H1 (cell line): Measurements from ENCODE around the gene TRIM60. TPM values are rescaled to one million over a fixed set of nuclear protein-coding genes. Genes with fewer than 3 reads are reported as not detected.

Experiments used
- CTCF ChIA-PET: fragments of 300-600 bp; sonication (Branson Sonifier 250); formaldehyde crosslinking; loops from one replicate; lab custom pipeline; 2021; ENCODE audit not compliant: partially characterized antibody; lab: Charles Lee
- POLR2A ChIA-PET: fragments of 300-600 bp; sonication (Branson Sonifier 250); formaldehyde crosslinking; loops from one replicate; lab custom pipeline; 2021; ENCODE audit warnings: inconsistent platforms; ENCODE audit not compliant: partially characterized antibody; lab: Charles Lee
- DNase-seq, 2 experiments: peaks; one replicate each; pipeline versions ENCODE4 v3.0.0 to v3.0.0-alpha.2; 2010 to 2022; ENCODE audit warnings: low spot score in 2 of 2, low read depth in 1 of 2, mixed read lengths in 1 of 2
- FAIRE-seq: peaks from 2 replicates; lab custom pipeline; 2011; peaks lifted over from hg19 to GRCh38; lab: Jason Lieb, UNC
- H2AFZ ChIP-seq: 2 replicates; pipeline ENCODE4 v1.8.1; 2012; ENCODE audit warnings: low read length, inconsistent platforms
- H2AK5ac ChIP-seq: 2 replicates; pipeline ENCODE4 v1.6.1; 2013; ENCODE audit warnings: low read depth, low read length
- H2BK120ac ChIP-seq: replicated peaks from 2 replicates; pipeline ENCODE3; 2013; ENCODE audit warnings: low read depth, low read length, inconsistent platforms
- H2BK12ac ChIP-seq: 2 replicates; pipeline ENCODE4 v1.6.1; 2013; ENCODE audit warnings: low read depth, low read length
- H2BK15ac ChIP-seq: 2 replicates; pipeline ENCODE4 v1.6.1; 2013; ENCODE audit warnings: low read length
- H2BK20ac ChIP-seq: 2 replicates; pipeline ENCODE4 v1.6.1; 2013; ENCODE audit warnings: low read length
- H2BK5ac ChIP-seq: 2 replicates; pipeline ENCODE4 v1.6.1; 2013; ENCODE audit warnings: low read depth, low read length
- H3K14ac ChIP-seq: 2 replicates; pipeline ENCODE4 v1.6.1; 2013; ENCODE audit warnings: inconsistent platforms; ENCODE audit not compliant: insufficient read length
- H3K18ac ChIP-seq: 2 replicates; pipeline ENCODE4 v1.6.1; 2013; ENCODE audit warnings: low read length; ENCODE audit errors: extremely low read depth
- H3K23ac ChIP-seq: 2 replicates; pipeline ENCODE4 v1.6.1; 2013; ENCODE audit warnings: inconsistent platforms; ENCODE audit not compliant: insufficient read length
- H3K23me2 ChIP-seq: 2 replicates; pipeline ENCODE4 v1.6.1; 2013; ENCODE audit warnings: low read depth, low read length
- H3K27ac ChIP-seq: 2 replicates; pipeline ENCODE4 v1.6.1; 2011; ENCODE audit warnings: low read depth, low read length, inconsistent platforms
- H3K27me3 ChIP-seq, 4 experiments: replicated peaks in 1 of 4; 1 replicate in 1 of 4; 2 replicates in 3 of 4; pipeline versions ENCODE4 v1.6.1 to v1.8.1; 2011 to 2013; ENCODE audit warnings: low read length in 3 of 4, mild to moderate bottlenecking in 3 of 4, inconsistent platforms in 2 of 4, mixed read lengths in 2 of 4, moderate library complexity in 1 of 4; ENCODE audit not compliant: control insufficient read depth in 3 of 4, insufficient read depth in 3 of 4; ENCODE audit errors: extremely low read depth in 1 of 4
- H3K36me3 ChIP-seq, 4 experiments: 2 replicates each; pipeline versions ENCODE4 v1.6.1 to v1.8.1; 2011 to 2013; ENCODE audit warnings: mild to moderate bottlenecking in 4 of 4, low read length in 3 of 4, moderate library complexity in 2 of 4, control low read depth in 1 of 4, inconsistent platforms in 1 of 4; ENCODE audit not compliant: insufficient read depth in 4 of 4, control insufficient read depth in 2 of 4
- H3K4ac ChIP-seq: replicated peaks from 2 replicates; pipeline ENCODE3; 2013; ENCODE audit warnings: low read length, low read depth, mixed read lengths, inconsistent platforms; ENCODE audit not compliant: insufficient read length
- H3K4me1 ChIP-seq, 4 experiments: replicated peaks in 1 of 4; 1 replicate in 1 of 4; 2 replicates in 3 of 4; pipeline versions ENCODE4 v1.6.1 to v1.8.1; 2011 to 2013; ENCODE audit warnings: low read length in 3 of 4, inconsistent platforms in 2 of 4, mixed read lengths in 1 of 4; ENCODE audit not compliant: insufficient read depth in 4 of 4, control insufficient read depth in 3 of 4
- H3K4me2 ChIP-seq, 2 experiments: 2 replicates each; pipeline versions ENCODE4 v1.6.1 to v1.8.1; 2011 to 2013; ENCODE audit warnings: low read depth in 2 of 2, low read length in 2 of 2, control low read depth in 1 of 2, inconsistent platforms in 1 of 2, mild to moderate bottlenecking in 1 of 2; ENCODE audit not compliant: insufficient read depth in 1 of 2
- H3K4me3 ChIP-seq, 4 experiments: fragments of 200-600, 300-600 bp in 1 of 4; sonication (generic), shearing (Covaris generic), sonication (Bioruptor Twin) in 1 of 4; 2 replicates each; pipeline versions ENCODE4 v1.5.1 to v1.8.1; 2011 to 2016; ENCODE audit warnings: low read length in 4 of 4, low read depth in 3 of 4, control low read depth in 2 of 4, inconsistent platforms in 2 of 4, mild to moderate bottlenecking in 2 of 4, mixed read lengths in 1 of 4, moderate library complexity in 1 of 4; ENCODE audit not compliant: insufficient read depth in 2 of 4; ENCODE audit errors: extremely low read depth in 1 of 4
- H3K56ac ChIP-seq: replicated peaks from 2 replicates; pipeline ENCODE3; 2013; ENCODE audit warnings: low read depth, mild to moderate bottlenecking, mixed read lengths, low read length, inconsistent platforms; ENCODE audit not compliant: insufficient read length
- H3K79me1 ChIP-seq: 2 replicates; pipeline ENCODE4 v1.6.1; 2013; ENCODE audit warnings: low read depth, low read length, control low read depth
- H3K79me2 ChIP-seq, 2 experiments: 2 replicates each; pipeline versions ENCODE4 v1.6.1 to v1.8.1; 2012 to 2013; ENCODE audit warnings: low read length in 2 of 2, mild to moderate bottlenecking in 2 of 2, inconsistent platforms in 1 of 2; ENCODE audit not compliant: insufficient read depth in 2 of 2, control insufficient read depth in 1 of 2
- H3K9ac ChIP-seq, 4 experiments: replicated peaks in 1 of 4; 1 replicate in 1 of 4; 2 replicates in 3 of 4; pipeline versions ENCODE4 v1.6.1 to v1.8.1; 2011 to 2013; ENCODE audit warnings: low read depth in 3 of 4, low read length in 3 of 4, control low read depth in 2 of 4, mild to moderate bottlenecking in 2 of 4, moderate library complexity in 2 of 4, inconsistent platforms in 1 of 4; ENCODE audit errors: extremely low read depth in 1 of 4
- H3K9me3 ChIP-seq, 2 experiments: 2 replicates each; pipeline versions ENCODE4 v1.6.1 to v1.8.1; 2012 to 2013; ENCODE audit warnings: mild to moderate bottlenecking in 2 of 2, moderate library complexity in 2 of 2, control low read depth in 1 of 2, inconsistent platforms in 1 of 2, low read depth in 1 of 2, low read length in 1 of 2, mixed read lengths in 1 of 2; ENCODE audit not compliant: insufficient read depth in 2 of 2
- H4K20me1 ChIP-seq, 2 experiments: replicated peaks in 1 of 2; 2 replicates each; pipeline versions ENCODE3 to v1.8.1; 2011 to 2013; ENCODE audit warnings: inconsistent platforms in 2 of 2, low read length in 2 of 2, mild to moderate bottlenecking in 1 of 2; ENCODE audit not compliant: insufficient read depth in 2 of 2, control insufficient read depth in 1 of 2
- H4K5ac ChIP-seq: 2 replicates; pipeline ENCODE4 v1.6.1; 2013; ENCODE audit warnings: low read length, low read depth, mixed read lengths, inconsistent platforms; ENCODE audit not compliant: insufficient read length
- H4K8ac ChIP-seq: 2 replicates; pipeline ENCODE4 v1.8.0; 2013; ENCODE audit warnings: mild to moderate bottlenecking, moderate library complexity, low read length, inconsistent platforms; ENCODE audit not compliant: insufficient read depth; ENCODE audit errors: extremely low read depth
- H4K91ac ChIP-seq: replicated peaks from 2 replicates; pipeline ENCODE3; 2013; ENCODE audit warnings: low read length, mixed read lengths, inconsistent platforms; ENCODE audit not compliant: insufficient read length
- BACH1 ChIP-seq: IDR thresholded peaks from 2 replicates; pipeline ENCODE4 v1.6.1; 2012; ENCODE audit warnings: low read length, improper control_type of control experiment
- BRCA1 ChIP-seq: IDR thresholded peaks from 2 replicates; pipeline ENCODE4 v1.6.1; 2012; ENCODE audit warnings: low read depth, low read length, improper control_type of control experiment
- CBX5 ChIP-seq: fragments of 300-800, 300-1000 bp; sonication (generic); IDR thresholded peaks from 2 replicates; pipeline ENCODE4 v1.7.1; 2016; ENCODE audit warnings: antibody characterized with exemption, low read length, low read depth
- EP300 ChIP-seq, 2 experiments: IDR thresholded peaks; 1 replicate in 1 of 2; 2 replicates in 1 of 2; pipeline ENCODE4 v1.6.1; 2011 to 2012; ENCODE audit warnings: low read depth in 2 of 2, low read length in 2 of 2, mild to moderate bottlenecking in 2 of 2, borderline replicate concordance in 1 of 2, inconsistent platforms in 1 of 2, moderate library complexity in 1 of 2
- PHF8 ChIP-seq: fragments of 200-600 bp; sonication (generic); conservative IDR thresholded peaks from 2 replicates; pipeline ENCODE4 v1.7.1; 2012; ENCODE audit warnings: low read depth, mild to moderate bottlenecking, inconsistent platforms, low read length, moderate library complexity
- POU5F1 ChIP-seq: IDR thresholded peaks from 2 replicates; pipeline ENCODE4 v1.6.1; 2011; ENCODE audit warnings: low read depth, mild to moderate bottlenecking, low read length, moderate library complexity
- RXRA ChIP-seq: IDR thresholded peaks from 2 replicates; pipeline ENCODE4 v1.6.1; 2011; ENCODE audit warnings: low read depth, mild to moderate bottlenecking, low read length, moderate library complexity; ENCODE audit not compliant: insufficient read depth
- SP1 ChIP-seq: IDR thresholded peaks from 2 replicates; pipeline ENCODE4 v1.6.1; 2011; ENCODE audit warnings: low read depth, low read length
- SRF ChIP-seq: IDR thresholded peaks from 2 replicates; pipeline ENCODE4 v1.6.1; 2011; ENCODE audit warnings: mild to moderate bottlenecking, low read depth, low read length, moderate library complexity
- TBP ChIP-seq: IDR thresholded peaks from 2 replicates; pipeline ENCODE4 v1.6.1; 2011; ENCODE audit warnings: low read depth, low read length, improper control_type of control experiment
- whole genome bisulfite sequencing, 2 experiments: shearing (Covaris generic) in 1 of 2; methylation state at CpG; one replicate each; pipeline versions ENCODE4 v1.1.6 to v1.1.7; 2013 to 2015; ENCODE audit warnings: low lambda C conversion rate in 2 of 2, mixed read lengths in 2 of 2, inconsistent platforms in 1 of 2, low coverage in 1 of 2, missing lambda C conversion rate in 1 of 2; ENCODE audit not compliant: insufficient replicate concordance in 2 of 2, insufficient coverage in 1 of 2, insufficient read length in 1 of 2; ENCODE audit errors: extremely low coverage in 1 of 2, missing lambda C conversion rate in 1 of 2; 5-methylcytosine and 5-hydroxymethylcytosine counted together
- polyA plus RNA-seq, 7 experiments: library from polyadenylated mRNA; depleted of rRNA in 3 of 7; stranded (reverse) in 5 of 7; unstranded in 2 of 7; fragments of >200 nt in 5 of 7; fragments of 200-250 nt in 2 of 7; gene quantifications; 1 replicate in 5 of 7; 2 replicates in 1 of 7; 4 replicates in 1 of 7; pipeline versions ENCODE4 v1.2.1 to v1.2.3, GENCODE V29; 2011 to 2013; ENCODE audit warnings: missing spikeins in 2 of 7, mixed read lengths in 2 of 7
- total RNA-seq: library from RNA; stranded (reverse); fragmentation: NEBNext Ultra II Directional; extraction: Animal tissue kit (Norgen Biotek cat#: 25700); gene quantifications from 2 replicates; pipeline ENCODE4 v1.2.1, GENCODE V29; 2021

TRIM60 gene
- total and polyA plus RNA-seq, 2 of the 8 experiments (the other 6 are each of a cell fraction or from before 2014, with no cell fraction given): not detected

DNA sequence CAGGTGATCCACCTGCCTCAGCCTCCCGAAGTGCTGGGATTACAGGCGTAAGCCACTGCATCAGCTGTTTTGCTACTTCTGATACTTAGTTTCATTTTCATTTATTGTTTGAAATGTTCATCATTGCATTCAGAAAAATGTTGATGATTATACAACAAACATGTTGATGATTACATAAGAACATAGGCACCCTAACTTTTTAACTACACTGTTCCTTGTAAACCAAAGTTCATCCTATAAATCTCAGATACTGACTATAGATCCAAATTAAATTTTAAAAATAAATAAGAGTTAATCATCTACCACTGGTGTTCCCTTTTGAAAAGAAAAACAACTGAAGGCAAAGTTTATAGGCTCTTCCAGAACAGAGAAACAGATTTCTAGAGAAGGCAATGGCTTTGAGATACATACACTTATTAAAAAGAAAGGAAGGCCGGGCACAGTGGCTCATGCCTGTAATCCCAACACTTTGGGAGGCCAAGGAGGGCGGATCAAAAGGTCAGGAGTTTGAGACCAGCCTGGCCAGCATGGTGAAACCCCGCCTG is 45.3 kb downstream of the TRIM60 start:
- no peak overlapping the region for H2AK5ac ChIP-seq
- no peak overlapping the region for H3K4me2 ChIP-seq
- POLR2A ChIA-PET: no interaction called here
- no peak overlapping the region for H3K18ac ChIP-seq
- no peak overlapping the region for H3K9ac ChIP-seq
- no peaks in the 10 kb centered on the region for H4K20me1 ChIP-seq
- H3K27ac ChIP-seq: no peak overlapping the region
- no peak overlapping the region for H4K8ac ChIP-seq
- CTCF ChIA-PET: interaction anchor here (0.8 to 1.8 kb wide), 5 partner anchors 9 to 308 kb away, joined by 3 to 7 read pairs (median 5); no protein-coding TSS in a partner anchor
- no peaks in the 10 kb centered on the region for H3K27me3 ChIP-seq
- H2BK5ac ChIP-seq: no peak overlapping the region
- H2AFZ ChIP-seq: no peak overlapping the region
- H3K56ac ChIP-seq: no peak overlapping the region
- no peaks in the 10 kb centered on the region for H3K9me3 ChIP-seq
- H4K5ac ChIP-seq: no peak overlapping the region
- H2BK120ac ChIP-seq: no peak overlapping the region
- WGBS, 2 experiments: 88% methylated on average over 5 of the region's 5 CpGs; no CpG with 5 or more reads in 1 of the 2 experiments
- no peak overlapping the region for H2BK20ac ChIP-seq
- no peak overlapping the region for H3K14ac ChIP-seq
- H3K23ac ChIP-seq: no peak overlapping the region
- no peaks in the 10 kb centered on the region for H3K4me1 ChIP-seq
- no peak overlapping the region for H2BK15ac ChIP-seq
- TF ChIP-seq EP300 (IDR thresholded peaks at IDR 0.05; ENCODE audit: borderline replicate concordance in 1 of 2, low read depth in 2 of 2, low read length in 2 of 2): no peak
- no peak for TF ChIP-seq CBX5
- no peak for TF ChIP-seq SRF
- no peak for TF ChIP-seq RXRA
- TF ChIP-seq BACH1: no peak
- no peak for TF ChIP-seq POU5F1
- no peak for TF ChIP-seq BRCA1
- TF ChIP-seq SP1: no peak
- TF ChIP-seq PHF8: no peak
- TF ChIP-seq TBP: no peak
- no peak overlapping the region for H4K91ac ChIP-seq
- FAIRE-seq (no peak), DNase-seq (no peak)
- H3K79me1 ChIP-seq: no peaks in the 10 kb centered on the region
- no peaks in the 10 kb centered on the region for H3K23me2 ChIP-seq
- no peaks in the 10 kb centered on the region for H3K79me2 ChIP-seq
- H3K4me3 ChIP-seq: no peak overlapping the region
- H3K4ac ChIP-seq: no peak overlapping the region
- no peak overlapping the region for H2BK12ac ChIP-seq
- H3K36me3 ChIP-seq: peaks cover 3 to 8% (median 4%) of the 10 kb centered on the region in 4 experiments; a peak in 4 of 8 replicates
